Activated naive CD8-positive, alpha-beta T cell treated with anti-CD3 and anti-CD28 coated beads, Interleukin-2, amount 50 U/mL, for 24 hours (primary cell): ENCODE data around the gene NTSR1.

ENCODE experiments used
- ATAC-seq: fragments of 150-1000 bp; cut with Tn5 transposase; one replicate; pipeline ENCODE4 v1.10.0; 2021
- DNase-seq: peaks from one replicate; pipeline ENCODE4 v3.0.0; 2021
- H3K27ac Mint-ChIP-seq: one replicate; pipeline ENCODE4 v1.8.0; 2021; ENCODE audit warnings: mild to moderate bottlenecking, mixed read lengths
- H3K27me3 Mint-ChIP-seq: one replicate; pipeline ENCODE4 v1.8.0; 2021; ENCODE audit warnings: mixed read lengths
- H3K36me3 Mint-ChIP-seq: one replicate; pipeline ENCODE4 v1.8.0; 2021; ENCODE audit warnings: low read depth, mixed read lengths
- H3K4me1 Mint-ChIP-seq: one replicate; pipeline ENCODE4 v1.8.0; 2021; ENCODE audit warnings: mixed read lengths
- H3K4me3 Mint-ChIP-seq: one replicate; pipeline ENCODE4 v1.8.0; 2021; ENCODE audit warnings: mild to moderate bottlenecking, moderate library complexity, mixed read lengths
- H3K9me3 Mint-ChIP-seq: one replicate; pipeline ENCODE4 v1.8.0; 2021; ENCODE audit warnings: mixed read lengths

The NTSR1 gene

DNA sequence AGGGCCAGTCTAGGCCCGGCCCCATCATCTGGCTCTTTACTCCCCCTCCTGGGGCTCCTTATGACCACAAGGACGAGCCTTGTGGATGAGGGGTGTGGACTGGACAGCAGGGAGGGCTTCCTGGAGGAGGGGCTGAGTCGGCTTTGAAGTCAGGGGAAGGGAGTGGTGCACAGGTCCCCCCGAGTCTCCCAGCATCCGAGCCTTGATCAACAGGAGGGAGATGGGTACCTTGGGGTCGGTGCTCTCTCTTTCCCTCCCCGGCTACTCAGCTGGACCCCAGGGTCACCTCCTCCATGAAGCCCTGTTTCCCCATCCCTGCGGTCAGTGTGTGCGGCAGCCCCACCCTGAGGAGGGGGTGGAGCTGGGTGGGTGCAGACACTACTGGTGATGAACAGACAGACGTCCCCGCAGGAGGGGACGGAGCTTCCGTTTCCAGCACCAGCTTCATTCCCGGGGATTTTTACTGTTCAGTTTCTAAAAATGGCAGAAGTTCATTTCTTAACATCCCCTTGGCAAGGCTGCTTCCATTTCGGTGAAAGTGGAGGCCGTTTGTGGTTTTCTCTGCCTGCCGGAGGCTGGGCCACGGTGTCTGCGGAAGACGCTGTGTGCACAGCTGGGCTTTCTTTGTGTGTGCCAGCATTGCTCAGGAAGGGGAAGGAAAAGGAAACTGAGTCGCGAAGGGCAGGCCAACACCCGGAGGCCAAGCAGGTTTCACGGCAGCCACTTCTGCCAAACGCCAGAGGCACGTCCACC is 19.6 kb downstream of the NTSR1 start:
- H3K9me3 Mint-ChIP-seq, result no peaks in the 10 kb centered on the region
- H3K27me3 Mint-ChIP-seq, result peaks cover 6% of the 10 kb centered on the region
- DNase-seq, result no peak
- no peak for ATAC-seq
- H3K4me1 Mint-ChIP-seq, result peaks cover 5% of the 10 kb centered on the region
- H3K27ac Mint-ChIP-seq, result no peak overlapping the region
- H3K36me3 Mint-ChIP-seq, result no peaks in the 10 kb centered on the region
- no peak overlapping the region for H3K4me3 Mint-ChIP-seq

- ATAC-seq, result no peak
- H3K36me3 Mint-ChIP-seq, result no peaks in the 10 kb centered on the region
- H3K4me1 Mint-ChIP-seq, result peaks cover 5% of the 10 kb centered on the region
- DNase-seq, result no peak
- no peak overlapping the region for H3K27ac Mint-ChIP-seq
- H3K27me3 Mint-ChIP-seq, result peaks cover 8% of the 10 kb centered on the region
- H3K4me3 Mint-ChIP-seq, result no peak overlapping the region
- H3K9me3 Mint-ChIP-seq, result no peaks in the 10 kb centered on the region
Observed at GRCh38 chr20:62728781-62729300, 20.2 kb downstream of the NTSR1 start.

DNA sequence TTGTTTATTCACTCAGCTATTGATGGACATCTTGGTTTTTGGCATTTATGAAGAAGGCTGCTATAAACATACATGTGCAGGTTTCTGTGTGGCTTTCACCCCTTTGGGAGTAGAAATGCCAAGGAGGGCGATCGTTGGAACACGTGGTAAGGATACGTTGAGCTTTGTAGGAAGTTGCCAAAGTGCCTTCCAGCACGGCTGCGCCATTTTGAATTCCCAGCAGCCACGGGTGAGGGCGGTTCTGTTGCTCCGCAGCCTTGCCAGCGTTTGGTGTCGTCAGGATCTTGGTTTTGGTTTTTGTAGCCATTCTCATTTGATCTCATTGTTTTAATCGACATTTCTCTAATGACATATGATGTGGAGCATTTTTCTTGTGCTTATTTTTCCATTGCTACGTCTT is 21.8 kb downstream of the NTSR1 start:
- Mint-ChIP-seq H3K4me1 (peaks cover 9% of the 10 kb centered on the region), H3K9me3 (no peaks in the 10 kb centered on the region), H3K27ac (no peak overlapping the region), H3K36me3 (no peaks in the 10 kb centered on the region), H3K4me3 (no peak overlapping the region), H3K27me3 (peaks cover 8% of the 10 kb centered on the region)
- DNase-seq, result no peak
- ATAC-seq, result no peak

DNA sequence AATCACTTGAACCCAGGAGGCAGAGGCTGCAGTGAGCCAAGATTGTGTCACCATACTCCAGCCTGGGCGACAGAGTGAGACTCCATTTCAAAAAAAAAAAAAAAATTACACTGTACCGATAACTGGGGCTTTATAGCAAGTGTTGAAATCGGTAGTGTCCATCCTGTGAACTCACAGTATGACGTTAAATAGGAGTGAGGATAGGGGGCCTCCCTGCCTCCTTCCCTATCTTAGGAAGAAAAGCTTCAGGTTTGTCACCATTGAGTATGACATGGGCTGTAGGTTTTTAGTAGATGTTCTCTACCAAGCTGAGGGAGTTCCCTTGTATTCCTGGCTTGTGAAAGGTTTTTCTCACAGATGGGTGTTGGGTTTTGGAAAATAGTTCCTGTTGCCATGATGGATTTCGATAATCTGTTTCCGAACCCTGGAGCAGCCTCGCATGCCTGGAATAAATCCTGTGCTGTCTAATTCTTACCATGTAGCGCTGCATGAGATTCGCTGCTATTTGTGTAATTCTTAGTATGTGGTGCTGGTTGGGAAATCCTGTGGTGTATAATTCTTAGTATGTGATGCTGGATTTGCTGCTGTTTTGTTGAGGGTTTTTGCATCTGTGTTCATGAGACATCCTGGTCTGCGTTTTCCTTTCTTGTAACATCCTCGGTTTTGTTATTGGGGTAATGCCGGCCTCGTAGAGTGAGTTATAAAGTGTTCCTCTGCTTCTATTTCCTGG is 23.6 kb downstream of the NTSR1 start:
- H3K27ac Mint-ChIP-seq, result no peak overlapping the region
- ATAC-seq (no peak), DNase-seq (no peak)

GRCh38 chr20:62732842-62733525 is 24.3 kb downstream of the NTSR1 start:
- no peak overlapping the region for H3K4me3 Mint-ChIP-seq
- DNase-seq (no peak), ATAC-seq (no peak)
- no peaks in the 10 kb centered on the region for H3K9me3 Mint-ChIP-seq
- no peak overlapping the region for H3K27ac Mint-ChIP-seq
- no peaks in the 10 kb centered on the region for H3K36me3 Mint-ChIP-seq
- H3K4me1 Mint-ChIP-seq, result peaks cover 20% of the 10 kb centered on the region
- H3K27me3 Mint-ChIP-seq, result peaks cover 8% of the 10 kb centered on the region

More for the DNA sequence above, 23.6 kb downstream of the NTSR1 start:
- no peaks in the 10 kb centered on the region for H3K36me3 Mint-ChIP-seq
- H3K9me3 Mint-ChIP-seq, result no peaks in the 10 kb centered on the region
- H3K4me3 Mint-ChIP-seq, result no peak overlapping the region
- H3K4me1 Mint-ChIP-seq, result peaks cover 20% of the 10 kb centered on the region
- peaks cover 8% of the 10 kb centered on the region for H3K27me3 Mint-ChIP-seq

GRCh38 chr20:62733526-62733842 is 24.8 kb downstream of the NTSR1 start:
- Mint-ChIP-seq H3K27me3 (peaks cover 8% of the 10 kb centered on the region), H3K9me3 (no peaks in the 10 kb centered on the region), H3K4me1 (peaks cover 15% of the 10 kb centered on the region), H3K27ac (no peak overlapping the region), H3K4me3 (no peak overlapping the region), H3K36me3 (no peaks in the 10 kb centered on the region)
- DNase-seq (no peak), ATAC-seq (no peak)

DNA sequence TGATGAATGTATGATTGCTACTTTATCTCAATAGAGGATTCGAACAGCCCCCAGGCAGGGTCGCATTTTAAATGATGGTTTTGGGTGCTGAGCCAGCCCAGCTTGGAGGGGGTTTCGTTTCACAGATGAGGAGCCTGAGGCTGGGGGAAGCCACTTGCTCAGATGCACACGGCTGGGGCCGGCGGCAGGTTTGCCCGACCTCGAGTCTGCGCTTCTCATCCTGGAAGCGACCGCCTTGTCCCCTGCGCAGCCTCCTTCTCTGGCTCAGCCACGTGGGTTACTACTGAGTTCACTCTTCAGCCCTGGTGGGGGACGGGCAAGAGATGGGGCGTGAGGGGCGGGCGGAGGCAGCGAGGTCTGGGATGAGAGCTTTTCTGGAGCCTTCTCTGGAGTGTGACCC is 25.3 kb downstream of the NTSR1 start:
- H3K9me3 Mint-ChIP-seq, result no peaks in the 10 kb centered on the region
- H3K27me3 Mint-ChIP-seq, result peaks cover 8% of the 10 kb centered on the region
- DNase-seq, result no peak
- no peak overlapping the region for H3K27ac Mint-ChIP-seq
- H3K36me3 Mint-ChIP-seq, result no peaks in the 10 kb centered on the region
- no peak overlapping the region for H3K4me3 Mint-ChIP-seq
- no peak for ATAC-seq
- peaks cover 15% of the 10 kb centered on the region for H3K4me1 Mint-ChIP-seq

- H3K27ac Mint-ChIP-seq, result no peak overlapping the region
- H3K9me3 Mint-ChIP-seq, result no peaks in the 10 kb centered on the region
- H3K4me3 Mint-ChIP-seq, result no peak overlapping the region
- H3K4me1 Mint-ChIP-seq, result peaks cover 18% of the 10 kb centered on the region
- ATAC-seq (no peak), DNase-seq (no peak)
- H3K36me3 Mint-ChIP-seq, result no peaks in the 10 kb centered on the region
- H3K27me3 Mint-ChIP-seq, result peaks cover 7% of the 10 kb centered on the region
Observed at GRCh38 chr20:62734326-62734725, 25.7 kb downstream of the NTSR1 start.

GRCh38 chr20:62734881-62735280 is 26.2 kb downstream of the NTSR1 start:
- no peak for DNase-seq
- peaks cover 23% of the 10 kb centered on the region for H3K4me1 Mint-ChIP-seq
- no peaks in the 10 kb centered on the region for H3K9me3 Mint-ChIP-seq
- H3K4me3 Mint-ChIP-seq, result no peak overlapping the region
- no peak overlapping the region for H3K27ac Mint-ChIP-seq
- no peaks in the 10 kb centered on the region for H3K36me3 Mint-ChIP-seq
- no peak for ATAC-seq
- peaks cover 7% of the 10 kb centered on the region for H3K27me3 Mint-ChIP-seq

- Mint-ChIP-seq H3K4me1 (peaks cover 28% of the 10 kb centered on the region), H3K27me3 (peaks cover 5% of the 10 kb centered on the region), H3K4me3 (no peak overlapping the region), H3K9me3 (no peaks in the 10 kb centered on the region), H3K27ac (no peak overlapping the region), H3K36me3 (no peaks in the 10 kb centered on the region)
- ATAC-seq (peak; percentile 11), DNase-seq (peak; percentile 28)
Observed at GRCh38 chr20:62735331-62735821, 26.7 kb downstream of the NTSR1 start.

GRCh38 chr20:62736026-62736406 is 27.4 kb downstream of the NTSR1 start:
- no peak overlapping the region for H3K4me3 Mint-ChIP-seq
- H3K4me1 Mint-ChIP-seq, result peaks cover 33% of the 10 kb centered on the region
- peaks cover 2% of the 10 kb centered on the region for H3K27me3 Mint-ChIP-seq
- H3K9me3 Mint-ChIP-seq, result no peaks in the 10 kb centered on the region
- H3K36me3 Mint-ChIP-seq, result no peaks in the 10 kb centered on the region
- no peak overlapping the region for H3K27ac Mint-ChIP-seq
- ATAC-seq (no peak), DNase-seq (no peak)

DNA sequence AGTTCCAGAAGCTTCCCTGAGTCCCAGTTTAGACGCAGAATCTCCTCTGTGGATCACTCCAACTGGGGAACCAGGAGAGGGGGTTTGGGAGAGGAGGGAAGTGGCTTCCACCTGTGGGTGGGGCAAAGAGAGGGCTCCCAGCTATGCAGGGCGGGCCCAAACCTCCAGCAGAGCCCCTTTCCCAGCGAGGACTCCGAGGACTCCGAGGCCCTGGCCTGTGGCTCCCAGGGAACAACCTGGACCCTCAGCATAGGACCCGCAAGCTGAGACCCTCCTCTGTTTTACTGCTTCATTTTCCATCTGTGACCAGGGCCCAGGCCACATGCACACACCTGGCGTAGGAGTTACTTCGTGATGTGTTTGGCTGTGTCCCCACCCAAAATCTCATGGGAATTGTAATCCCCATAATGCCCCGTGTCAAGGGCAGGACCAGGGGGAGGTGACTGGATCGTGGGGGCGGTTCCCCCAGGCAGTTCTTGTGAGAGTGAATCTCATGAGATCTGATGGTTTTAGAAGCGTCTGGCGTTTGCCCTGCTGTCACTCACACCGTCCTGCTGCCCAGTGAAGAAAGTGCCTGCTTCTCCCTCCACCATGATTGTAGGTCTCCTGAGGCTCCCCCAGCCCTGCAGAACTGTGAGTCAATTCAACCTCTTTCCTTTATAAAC is 27.9 kb downstream of the NTSR1 start:
- no peak for DNase-seq
- ATAC-seq, result no peak
- Mint-ChIP-seq H3K27me3 (peaks cover 2% of the 10 kb centered on the region), H3K27ac (no peak overlapping the region), H3K4me1 (peaks cover 37% of the 10 kb centered on the region), H3K4me3 (no peak overlapping the region), H3K36me3 (no peaks in the 10 kb centered on the region), H3K9me3 (no peaks in the 10 kb centered on the region)

GRCh38 chr20:62737271-62737811 is 28.7 kb downstream of the NTSR1 start:
- no peaks in the 10 kb centered on the region for H3K9me3 Mint-ChIP-seq
- no peaks in the 10 kb centered on the region for H3K36me3 Mint-ChIP-seq
- ATAC-seq, result no peak
- no peak for DNase-seq
- peaks cover 42% of the 10 kb centered on the region for H3K4me1 Mint-ChIP-seq
- H3K27ac Mint-ChIP-seq, result no peak overlapping the region
- H3K4me3 Mint-ChIP-seq, result no peak overlapping the region
- peaks cover 2% of the 10 kb centered on the region for H3K27me3 Mint-ChIP-seq
